Tibial nerve (tissue), 4 donors: Measurements from ENCODE around the gene NUB1. TPM values are rescaled to one million over a fixed set of nuclear protein-coding genes. Genes with fewer than 3 reads are reported as not detected.

Source experiments
- DNase-seq, 2 donors: peaks; one replicate each; pipeline ENCODE4 v3.0.0-alpha.2; 2019; ENCODE audit warnings: low spot score in 2 of 2
- H3K27ac ChIP-seq, 4 donors: fragments of 200-600 bp; sonication (generic) in 3 of 4; one replicate each; pipeline ENCODE4 v1.5.1; 2017 to 2019; ENCODE audit warnings: mild to moderate bottlenecking in 1 of 4
- H3K27me3 ChIP-seq, 2 donors: fragments of 200-600 bp; sonication (generic) in 1 of 2; one replicate each; pipeline versions ENCODE4 v1.5.1 to v1.6.0; 2017 to 2019
- H3K36me3 ChIP-seq, 3 donors: fragments of 200-600 bp; sonication (generic); one replicate each; pipeline ENCODE4 v1.5.1; 2018 to 2019
- H3K4me1 ChIP-seq, 4 donors: fragments of 200-600 bp; sonication (generic) in 3 of 4; one replicate each; pipeline ENCODE4 v1.5.1; 2017 to 2019
- H3K4me3 ChIP-seq, 4 donors: fragments of 200-600 bp; sonication (generic) in 3 of 4; one replicate each; pipeline ENCODE4 v1.5.1; 2017 to 2019; ENCODE audit warnings: mild to moderate bottlenecking in 1 of 4, moderate library complexity in 1 of 4
- H3K9me3 ChIP-seq, 4 donors: fragments of 200-600 bp; sonication (generic) in 3 of 4; one replicate each; pipeline ENCODE4 v1.5.1; 2017 to 2019
- EP300 ChIP-seq, 2 donors: sonication (generic); formaldehyde crosslinking; IDR thresholded peaks; one replicate each; pipeline ENCODE4 v1.6.1; 2017; ENCODE audit warnings: antibody characterized with exemption in 2 of 2, mild to moderate bottlenecking in 1 of 2
- POLR2A ChIP-seq, 2 donors: fragments of 450-650 bp; IDR thresholded peaks; one replicate each; pipeline ENCODE4 v1.6.1; 2017; ENCODE audit warnings: antibody characterized with exemption in 2 of 2, mild to moderate bottlenecking in 2 of 2, moderate library complexity in 2 of 2
- WGBS, 2 donors: methylation state at CpG; one replicate each; pipeline ENCODE4 v1.1.5; 2018; 5-methylcytosine and 5-hydroxymethylcytosine counted together
- total RNA-seq, 4 donors: library from RNA; depleted of rRNA; stranded (reverse); fragments of >200 nt; gene quantifications; one replicate each; pipeline ENCODE4 v1.1.0, GENCODE V29; 2016
- TF ChIP-seq, protein P1 (sequence below), 5 experiments: fragments of 200-600 bp in 3 of 5; fragments of 450-650 bp in 2 of 5; sonication (generic) in 3 of 5; IDR thresholded peaks; one replicate each; pipeline ENCODE4 v1.5.1; 2016 to 2019; ENCODE audit warnings: antibody characterized with exemption in 5 of 5, mild to moderate bottlenecking in 3 of 5, moderate library complexity in 2 of 5

NUB1 gene
- total RNA-seq, 4 donors from 2014 or later, result 40.8 to 66.3 (median 60.1) TPM

DNA sequence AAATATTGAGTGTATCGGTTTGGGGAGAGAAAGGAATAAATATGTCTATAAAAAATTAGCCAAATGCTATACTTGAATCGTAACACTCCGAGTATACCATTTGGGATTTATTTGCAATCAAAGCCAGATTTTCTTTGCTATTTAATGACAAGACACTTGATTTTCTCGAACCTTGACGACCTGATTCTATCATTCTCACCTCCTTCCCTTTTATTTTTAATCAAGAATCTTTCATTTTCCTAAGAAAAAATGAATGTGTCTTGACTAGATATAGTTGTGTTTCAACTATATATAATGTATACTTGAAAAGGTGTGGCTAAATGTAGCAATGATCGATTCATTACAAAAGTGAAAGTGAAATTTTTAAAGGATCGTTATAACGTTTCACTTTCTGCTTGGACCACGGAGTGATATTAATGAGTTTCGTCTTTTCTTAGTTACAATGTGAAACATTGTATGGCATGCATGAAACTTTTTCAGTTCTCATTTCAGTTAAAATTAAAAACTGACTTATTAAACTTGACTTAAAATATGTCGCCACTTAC is 562 bp downstream of the NUB1 start:
- peaks cover 0 to 49% (median 14%) of the 10 kb centered on the region in 4 donors for H3K4me1 ChIP-seq
- no peak for TF ChIP-seq POLR2A (IDR thresholded peaks at IDR 0.05)
- TF ChIP-seq, protein P1, sequence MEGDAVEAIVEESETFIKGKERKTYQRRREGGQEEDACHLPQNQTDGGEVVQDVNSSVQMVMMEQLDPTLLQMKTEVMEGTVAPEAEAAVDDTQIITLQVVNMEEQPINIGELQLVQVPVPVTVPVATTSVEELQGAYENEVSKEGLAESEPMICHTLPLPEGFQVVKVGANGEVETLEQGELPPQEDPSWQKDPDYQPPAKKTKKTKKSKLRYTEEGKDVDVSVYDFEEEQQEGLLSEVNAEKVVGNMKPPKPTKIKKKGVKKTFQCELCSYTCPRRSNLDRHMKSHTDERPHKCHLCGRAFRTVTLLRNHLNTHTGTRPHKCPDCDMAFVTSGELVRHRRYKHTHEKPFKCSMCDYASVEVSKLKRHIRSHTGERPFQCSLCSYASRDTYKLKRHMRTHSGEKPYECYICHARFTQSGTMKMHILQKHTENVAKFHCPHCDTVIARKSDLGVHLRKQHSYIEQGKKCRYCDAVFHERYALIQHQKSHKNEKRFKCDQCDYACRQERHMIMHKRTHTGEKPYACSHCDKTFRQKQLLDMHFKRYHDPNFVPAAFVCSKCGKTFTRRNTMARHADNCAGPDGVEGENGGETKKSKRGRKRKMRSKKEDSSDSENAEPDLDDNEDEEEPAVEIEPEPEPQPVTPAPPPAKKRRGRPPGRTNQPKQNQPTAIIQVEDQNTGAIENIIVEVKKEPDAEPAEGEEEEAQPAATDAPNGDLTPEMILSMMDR (IDR thresholded peaks at IDR 0.05), result no peak
- no peak for TF ChIP-seq EP300 (IDR thresholded peaks at IDR 0.05)
- DNase-seq, result no peak
- peaks cover 0 to 8% (median 0%) of the 10 kb centered on the region in 4 donors for H3K9me3 ChIP-seq
- H3K4me3 ChIP-seq, result peak overlapping the region; percentile 49 to 85 (median 76)
- H3K27ac ChIP-seq, result peak overlapping the region; percentile 62 to 91 (median 88)
- H3K36me3 ChIP-seq, result peaks cover 0 to 25% (median 0%) of the 10 kb centered on the region in 3 donors
- 4 to 5% methylated on average over 11 of the region's 11 CpGs for WGBS, 2 donors
- H3K27me3 ChIP-seq, result no peaks in the 10 kb centered on the region

DNA sequence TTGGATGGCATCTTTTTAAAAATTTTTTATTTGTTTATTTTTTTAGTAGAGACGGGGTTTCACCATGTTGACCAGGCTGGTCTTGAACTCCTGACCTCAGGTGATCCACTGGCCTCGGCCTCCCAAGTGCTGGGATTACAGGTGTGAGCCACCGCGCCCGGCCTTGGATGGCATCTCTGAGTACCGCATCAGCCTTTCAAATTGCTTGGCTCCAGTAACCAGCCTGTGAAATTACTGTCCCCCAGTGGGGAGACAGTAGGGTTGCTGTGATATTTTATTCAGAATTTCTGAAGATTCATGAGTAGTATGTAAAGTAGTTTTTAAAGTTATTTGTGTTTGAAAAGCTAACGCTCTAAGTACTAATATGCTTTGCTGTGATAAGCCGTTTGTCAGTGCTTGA is 1.2 kb downstream of the NUB1 start:
- Histone ChIP-seq H3K4me1 (peaks cover 0 to 49% (median 14%) of the 10 kb centered on the region in 4 donors), H3K9me3 (peaks cover 0 to 8% (median 0%) of the 10 kb centered on the region in 4 donors), H3K36me3 (peaks cover 0 to 30% (median 0%) of the 10 kb centered on the region in 3 donors), H3K27me3 (no peaks in the 10 kb centered on the region), H3K27ac (peak overlapping the region in 2 of 4 donors; percentile 89 to 91), H3K4me3 (peak overlapping the region in 3 of 4 donors; percentile 49 to 85 (median 77))
- no peak for TF ChIP-seq EP300 (IDR thresholded peaks at IDR 0.05)
- no peak for DNase-seq
- 62 to 69% methylated on average over 8 of the region's 8 CpGs for WGBS, 2 donors

DNA sequence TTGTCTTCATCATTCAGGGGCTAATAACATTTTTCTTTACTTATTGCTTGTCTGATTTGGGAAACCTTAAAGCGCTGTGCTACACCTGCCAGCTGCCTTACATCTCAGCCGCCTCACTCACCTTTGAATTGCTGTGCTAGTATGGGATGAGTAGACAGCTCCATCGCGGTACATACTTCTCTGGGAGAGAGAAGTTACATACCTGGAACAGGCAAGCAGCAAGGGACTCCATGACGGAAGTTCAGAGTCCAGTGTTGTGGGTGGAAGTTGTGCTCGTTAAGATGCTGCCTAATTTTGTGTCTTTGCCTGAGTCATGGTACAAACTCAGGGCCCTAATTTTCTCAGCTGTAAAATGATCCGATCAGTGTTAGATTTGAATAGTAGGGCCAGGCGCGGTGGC is 1.9 kb downstream of the NUB1 start:
- TF ChIP-seq POLR2A (IDR thresholded peaks at IDR 0.05) (no peak), EP300 (IDR thresholded peaks at IDR 0.05) (no peak)
- TF ChIP-seq, protein P1 (IDR thresholded peaks at IDR 0.05), result no peak

DNA sequence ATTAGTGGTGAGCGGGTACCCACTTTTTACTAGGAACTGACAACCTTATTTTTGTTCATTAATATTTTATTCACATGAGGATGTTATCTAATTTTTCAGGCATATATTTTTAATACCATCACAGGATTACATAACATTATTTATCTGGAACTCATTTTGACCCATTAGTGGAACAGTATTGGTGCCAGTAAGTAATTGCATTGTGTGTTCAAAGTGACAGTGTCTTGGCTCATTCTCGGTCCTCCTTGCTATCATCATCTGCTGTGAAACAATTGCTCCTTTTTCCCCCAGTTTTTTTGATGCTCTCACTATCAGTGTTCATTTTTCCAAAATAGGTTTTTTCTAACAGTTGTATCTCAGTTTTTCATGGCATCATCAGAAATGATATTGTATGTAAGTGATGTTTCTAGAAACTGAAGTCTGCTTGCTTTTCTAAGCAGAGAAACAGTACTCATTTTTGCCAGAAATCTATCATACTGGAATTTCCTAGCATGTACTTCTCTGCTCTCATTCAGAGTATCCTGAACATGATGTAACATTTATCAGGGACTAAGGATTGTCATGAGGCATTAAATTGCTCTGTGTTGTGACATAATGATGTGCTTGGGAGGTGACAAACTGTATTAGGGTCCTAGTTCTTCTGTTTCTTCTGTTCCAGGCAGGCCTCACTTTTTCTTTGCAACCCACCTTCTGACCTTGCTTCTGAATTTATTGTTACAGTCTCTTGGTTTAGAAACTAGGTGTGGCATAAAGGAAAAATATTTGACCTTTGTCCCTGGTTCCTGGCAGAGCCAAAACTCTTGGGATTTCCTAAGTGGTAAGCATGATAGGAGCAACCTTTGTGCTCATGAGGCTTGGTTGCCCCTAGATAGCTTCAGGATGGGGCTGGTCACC is 4.2 kb downstream of the NUB1 start:
- no peaks in the 10 kb centered on the region for H3K9me3 ChIP-seq
- peaks cover 0 to 55% (median 19%) of the 10 kb centered on the region in 4 donors for H3K4me1 ChIP-seq
- 75 to 78% methylated on average over 2 of the region's 2 CpGs for WGBS, 2 donors
- H3K4me3 ChIP-seq, result no peak overlapping the region
- DNase-seq, result no peak
- peak overlapping the region in 1 of 4 donors; percentile 11 for H3K27ac ChIP-seq
- peaks cover 0 to 57% (median 0%) of the 10 kb centered on the region in 3 donors for H3K36me3 ChIP-seq
- no peak for TF ChIP-seq EP300 (IDR thresholded peaks at IDR 0.05)
- H3K27me3 ChIP-seq, result no peaks in the 10 kb centered on the region

More for the DNA sequence above, 1.9 kb downstream of the NUB1 start:
- peaks cover 0 to 49% (median 14%) of the 10 kb centered on the region in 4 donors for H3K4me1 ChIP-seq
- DNase-seq, result no peak
- no peak overlapping the region for H3K27ac ChIP-seq
- no peaks in the 10 kb centered on the region for H3K27me3 ChIP-seq
- peaks cover 0 to 8% (median 0%) of the 10 kb centered on the region in 4 donors for H3K9me3 ChIP-seq
- H3K36me3 ChIP-seq, result peaks cover 0 to 34% (median 0%) of the 10 kb centered on the region in 3 donors
- WGBS, 2 donors, result 97 to 98% methylated on average over 9 of the region's 9 CpGs
- H3K4me3 ChIP-seq, result no peak overlapping the region

DNA sequence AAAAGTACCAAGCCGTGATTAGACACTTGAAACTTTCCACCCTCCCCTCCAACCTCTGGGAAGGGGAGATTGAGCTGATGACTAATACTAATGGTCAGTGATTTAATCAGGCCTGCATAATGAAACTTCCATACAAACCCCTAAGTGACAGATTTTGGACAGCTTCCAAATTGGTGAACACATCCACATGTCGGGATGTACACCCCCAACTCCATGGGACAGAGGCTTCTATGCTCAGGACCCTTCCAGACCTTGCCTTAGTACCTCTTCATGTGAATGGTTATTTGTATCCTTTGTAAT is 4.8 kb downstream of the NUB1 start:
- WGBS, 2 donors, result 48 to 57% methylated on average over 2 of the region's 2 CpGs
- Histone ChIP-seq H3K36me3 (peaks cover 0 to 63% (median 0%) of the 10 kb centered on the region in 3 donors), H3K4me3 (no peak overlapping the region), H3K27ac (peak overlapping the region in 1 of 4 donors; percentile 11), H3K9me3 (no peaks in the 10 kb centered on the region), H3K27me3 (no peaks in the 10 kb centered on the region), H3K4me1 (peaks cover 0 to 52% (median 17%) of the 10 kb centered on the region in 4 donors)
- TF ChIP-seq POLR2A (IDR thresholded peaks at IDR 0.05) (no peak), EP300 (IDR thresholded peaks at IDR 0.05) (no peak)
- TF ChIP-seq, protein P1 (IDR thresholded peaks at IDR 0.05), result no peak
- no peak for DNase-seq

DNA sequence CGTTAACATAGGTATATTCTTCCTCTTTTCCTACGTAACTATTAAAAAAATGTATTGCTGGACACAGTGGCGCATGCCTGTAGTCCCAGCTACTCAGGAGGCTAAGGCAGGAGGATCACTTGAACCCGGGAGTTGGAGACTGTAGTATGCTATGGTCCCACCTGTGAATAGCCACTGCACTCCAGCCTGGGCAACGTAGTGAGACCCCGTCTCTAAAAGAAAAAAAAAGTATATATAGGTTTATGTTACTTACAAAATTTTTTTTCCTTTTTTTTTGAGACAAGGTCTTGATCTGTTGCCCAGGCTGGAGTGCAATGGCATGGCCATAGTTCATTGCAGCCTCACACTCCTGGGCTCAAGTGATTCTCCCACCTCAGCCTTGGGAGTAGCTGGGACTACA is 5.6 kb downstream of the NUB1 start:
- Histone ChIP-seq H3K9me3 (no peaks in the 10 kb centered on the region), H3K27me3 (no peaks in the 10 kb centered on the region), H3K4me3 (no peak overlapping the region), H3K4me1 (peaks cover 0 to 52% (median 17%) of the 10 kb centered on the region in 4 donors), H3K27ac (no peak overlapping the region), H3K36me3 (peaks cover 0 to 70% (median 0%) of the 10 kb centered on the region in 3 donors)
- no peak for DNase-seq
- TF ChIP-seq, protein P1 (IDR thresholded peaks at IDR 0.05), result no peak
- no peak for TF ChIP-seq POLR2A (IDR thresholded peaks at IDR 0.05)
- no peak for TF ChIP-seq EP300 (IDR thresholded peaks at IDR 0.05)
- WGBS, 2 donors, result 93 to 94% methylated on average over 6 of the region's 6 CpGs
